ENCODE data around the gene GALNT6.

GRCh38 chr12:51346581-51346980 lies 44.6 kb downstream of the GALNT6 start, which contains the start of gene CELA1:
- TF ChIP-seq ZFX (IDR thresholded peaks at IDR 0.05), result no peak
- TF ChIP-seq CTCF (conservative IDR thresholded peaks at IDR 0.05), result no peak

Measured in C4-2B (cell line).